GM06990 (cell line): ENCODE data around the gene SIT1.

Source experiments
- DNase-seq: peaks from one replicate; pipeline ENCODE4 v3.0.0-alpha.2; 2011; ENCODE audit not compliant: insufficient read length; ENCODE audit errors: extremely low read depth
- H3K27me3 ChIP-seq: replicated peaks from 2 replicates; pipeline ENCODE4 v1.6.0; 2011; ENCODE audit warnings: low read length; ENCODE audit not compliant: control insufficient read depth, insufficient read depth
- H3K36me3 ChIP-seq: 2 replicates; pipeline ENCODE4 v1.5.1; 2011; ENCODE audit warnings: low read length; ENCODE audit not compliant: control insufficient read depth, insufficient read depth
- H3K4me3 ChIP-seq: replicated peaks from 2 replicates; pipeline ENCODE4 v1.5.1; 2011; ENCODE audit warnings: low read depth, mild to moderate bottlenecking, control low read depth, low read length
- CTCF ChIP-seq: IDR thresholded peaks from 2 replicates; pipeline ENCODE4 v1.5.1; 2011; ENCODE audit warnings: low read length, control low read depth, mild to moderate bottlenecking, inconsistent platforms; ENCODE audit not compliant: insufficient read depth, poor library complexity, severe bottlenecking

Gene SIT1

GRCh38 chr9:35686222-35687203 lies 35.8 kb upstream of the SIT1 start:
- no peak for DNase-seq
- Histone ChIP-seq H3K4me3 (no peak overlapping the region), H3K36me3 (no peaks in the 10 kb centered on the region), H3K27me3 (no peaks in the 10 kb centered on the region)
- no peak for TF ChIP-seq CTCF

DNA sequence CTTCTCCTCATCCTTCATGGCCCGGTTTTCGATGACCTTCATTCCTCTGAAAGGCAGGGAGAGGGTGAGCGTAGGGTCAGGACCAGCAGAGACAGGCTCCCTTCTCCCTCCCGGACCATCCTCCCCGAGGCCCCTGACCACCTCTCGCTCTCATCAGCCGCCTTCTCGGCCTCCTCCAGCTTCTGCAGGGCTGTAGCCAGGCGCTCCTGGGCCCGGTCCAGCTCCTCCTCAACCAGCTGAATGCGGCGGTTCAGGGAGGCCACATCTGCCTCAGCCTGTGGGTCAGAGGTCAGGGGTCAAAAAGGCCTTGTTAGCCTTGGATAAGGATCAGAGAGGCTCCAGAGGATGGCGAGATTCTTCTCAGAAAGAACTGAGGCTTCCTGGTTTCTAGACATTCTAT lies 34.8 kb upstream of the SIT1 start:
- TF ChIP-seq CTCF = no peak
- no peak overlapping the region for H3K4me3 ChIP-seq
- no peak for DNase-seq
- H3K36me3 ChIP-seq = no peaks in the 10 kb centered on the region
- no peaks in the 10 kb centered on the region for H3K27me3 ChIP-seq

GRCh38 chr9:35684921-35685320 lies 34.2 kb upstream of the SIT1 start:
- Histone ChIP-seq H3K4me3 (no peak overlapping the region), H3K36me3 (no peaks in the 10 kb centered on the region), H3K27me3 (no peaks in the 10 kb centered on the region)
- DNase-seq = no peak
- TF ChIP-seq CTCF = no peak

DNA sequence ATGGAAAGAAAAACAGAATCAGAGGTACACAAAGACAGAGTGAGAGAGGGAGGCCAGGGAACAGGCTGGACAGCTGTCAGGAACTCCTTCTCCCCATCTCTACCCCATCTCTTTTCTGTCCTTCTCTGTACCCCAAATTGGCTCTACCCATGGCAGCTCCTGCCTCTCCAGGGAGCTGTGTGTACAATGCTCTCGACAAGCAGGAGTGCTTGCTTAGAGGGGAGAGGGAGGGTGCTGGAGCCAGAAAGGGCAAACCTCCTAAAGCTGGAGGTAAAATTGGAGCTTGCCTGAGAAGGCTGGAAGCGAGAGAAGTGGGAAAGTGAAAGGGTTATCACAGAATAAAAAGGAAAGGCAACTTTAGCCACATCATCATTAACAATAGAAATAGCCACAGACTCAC lies 32.6 kb upstream of the SIT1 start:
- no peak for TF ChIP-seq CTCF
- DNase-seq = no peak
- no peak overlapping the region for H3K4me3 ChIP-seq
- H3K36me3 ChIP-seq = no peaks in the 10 kb centered on the region
- no peaks in the 10 kb centered on the region for H3K27me3 ChIP-seq

GRCh38 chr9:35682520-35683315 lies 32.0 kb upstream of the SIT1 start:
- H3K27me3 ChIP-seq = no peaks in the 10 kb centered on the region
- TF ChIP-seq CTCF = no peak
- no peak overlapping the region for H3K4me3 ChIP-seq
- DNase-seq = no peak
- no peaks in the 10 kb centered on the region for H3K36me3 ChIP-seq
